Gastroesophageal sphincter (tissue), 4 donors: ENCODE results near the gene RPUSD2. TPM values are rescaled to one million over a fixed set of nuclear protein-coding genes. Genes with fewer than 3 reads are reported as not detected.

ENCODE experiments used
- ATAC-seq: fragments of 150-250 bp; one replicate; pipeline ENCODE4 v1.9.1; 2016; ENCODE audit warnings: mild to moderate bottlenecking, moderate library complexity
- H3K27ac ChIP-seq, 4 donors: fragments of 200-600 bp; sonication (generic) in 3 of 4; 1 replicate in 3 of 4; 2 replicates in 1 of 4; pipeline ENCODE4 v1.5.1; 2016 to 2019
- H3K27me3 ChIP-seq: fragments of 200-600 bp; sonication (generic); one replicate; pipeline ENCODE4 v1.5.1; 2019
- H3K36me3 ChIP-seq, 2 donors: fragments of 200-600 bp; sonication (generic); one replicate each; pipeline ENCODE4 v1.5.1; 2019; ENCODE audit warnings: control low read depth in 1 of 2
- H3K4me1 ChIP-seq, 3 donors: fragments of 200-600 bp; sonication (generic); 1 replicate in 2 of 3; 2 replicates in 1 of 3; pipeline ENCODE4 v1.5.1; 2016 to 2019; ENCODE audit warnings: control low read depth in 2 of 3
- H3K4me3 ChIP-seq, 2 donors: fragments of 200-600 bp; sonication (generic); one replicate each; pipeline ENCODE4 v1.5.1; 2019; ENCODE audit warnings: mild to moderate bottlenecking in 1 of 2, moderate library complexity in 1 of 2
- H3K9me3 ChIP-seq, 3 donors: fragments of 200-600 bp; sonication (generic); one replicate each; pipeline ENCODE4 v1.5.1; 2017 to 2019; ENCODE audit warnings: control low read depth in 2 of 3
- EP300 ChIP-seq: sonication (generic); formaldehyde crosslinking; IDR thresholded peaks from one replicate; pipeline ENCODE4 v1.6.1; 2017; ENCODE audit warnings: antibody characterized with exemption, mild to moderate bottlenecking
- POLR2A ChIP-seq, 2 donors: fragments of 450-650 bp; IDR thresholded peaks; one replicate each; pipeline ENCODE4 v1.6.1; 2017; ENCODE audit warnings: antibody characterized with exemption in 2 of 2, mild to moderate bottlenecking in 2 of 2, moderate library complexity in 1 of 2
- POLR2AphosphoS5 ChIP-seq: sonication (generic); formaldehyde crosslinking; IDR thresholded peaks from one replicate; pipeline ENCODE4 v1.6.1; 2017; ENCODE audit warnings: antibody characterized with exemption
- WGBS, 2 donors: methylation state at CpG; one replicate each; pipeline ENCODE4 v1.1.5; 2018; ENCODE audit warnings: low coverage in 1 of 2; 5-methylcytosine and 5-hydroxymethylcytosine counted together
- total RNA-seq, 4 donors: library from RNA; depleted of rRNA; stranded (reverse); fragments of >200 nt; gene quantifications; one replicate each; pipeline ENCODE4 v1.1.0, GENCODE V29; 2016
- TF ChIP-seq, protein P1 (sequence below), 4 experiments: fragments of 200-600 bp in 2 of 4; fragments of 450-650 bp in 2 of 4; sonication (generic) in 1 of 4; IDR thresholded peaks; one replicate each; pipeline ENCODE4 v1.5.1; 2017 to 2019; ENCODE audit warnings: antibody characterized with exemption in 4 of 4, mild to moderate bottlenecking in 2 of 4, moderate library complexity in 2 of 4

The RPUSD2 gene
- total RNA-seq, 4 donors from 2014 or later, result 7.2 to 11.6 (median 8.7) TPM

DNA sequence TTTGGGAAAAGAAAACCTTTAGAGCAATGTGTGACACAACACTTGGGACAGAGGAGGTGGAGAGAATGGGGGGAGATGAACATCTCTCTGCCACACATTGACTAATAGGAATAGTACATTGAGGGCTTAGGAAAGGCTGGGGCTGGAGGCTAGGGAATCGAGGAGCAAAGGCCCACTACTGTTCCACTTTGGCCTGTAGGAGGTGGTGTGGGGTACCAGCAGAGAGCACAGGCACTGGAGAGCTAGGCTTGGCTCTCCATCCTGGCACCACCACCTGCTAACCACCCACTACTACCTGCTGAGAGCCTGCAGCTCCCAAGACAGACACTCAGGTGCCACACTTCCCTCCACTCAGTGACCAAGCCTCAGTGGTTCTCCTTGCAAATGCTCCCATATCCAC, 23.6 kb upstream of the RPUSD2 start:
- Histone ChIP-seq H3K36me3 (peaks cover 0 to 41% of the 10 kb centered on the region in 2 donors), H3K4me3 (no peak overlapping the region), H3K4me1 (no peaks in the 10 kb centered on the region), H3K9me3 (no peaks in the 10 kb centered on the region), H3K27me3 (no peaks in the 10 kb centered on the region), H3K27ac (no peak overlapping the region)
- ATAC-seq, result no peak
- TF ChIP-seq POLR2AphosphoS5 (no peak), EP300 (no peak), POLR2A (IDR thresholded peaks at IDR 0.05) (no peak)
- TF ChIP-seq, protein P1, sequence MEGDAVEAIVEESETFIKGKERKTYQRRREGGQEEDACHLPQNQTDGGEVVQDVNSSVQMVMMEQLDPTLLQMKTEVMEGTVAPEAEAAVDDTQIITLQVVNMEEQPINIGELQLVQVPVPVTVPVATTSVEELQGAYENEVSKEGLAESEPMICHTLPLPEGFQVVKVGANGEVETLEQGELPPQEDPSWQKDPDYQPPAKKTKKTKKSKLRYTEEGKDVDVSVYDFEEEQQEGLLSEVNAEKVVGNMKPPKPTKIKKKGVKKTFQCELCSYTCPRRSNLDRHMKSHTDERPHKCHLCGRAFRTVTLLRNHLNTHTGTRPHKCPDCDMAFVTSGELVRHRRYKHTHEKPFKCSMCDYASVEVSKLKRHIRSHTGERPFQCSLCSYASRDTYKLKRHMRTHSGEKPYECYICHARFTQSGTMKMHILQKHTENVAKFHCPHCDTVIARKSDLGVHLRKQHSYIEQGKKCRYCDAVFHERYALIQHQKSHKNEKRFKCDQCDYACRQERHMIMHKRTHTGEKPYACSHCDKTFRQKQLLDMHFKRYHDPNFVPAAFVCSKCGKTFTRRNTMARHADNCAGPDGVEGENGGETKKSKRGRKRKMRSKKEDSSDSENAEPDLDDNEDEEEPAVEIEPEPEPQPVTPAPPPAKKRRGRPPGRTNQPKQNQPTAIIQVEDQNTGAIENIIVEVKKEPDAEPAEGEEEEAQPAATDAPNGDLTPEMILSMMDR (IDR thresholded peaks at IDR 0.05), result no peak
- 42 to 50% methylated on average over 1 of the region's 1 CpG for WGBS, 2 donors

DNA sequence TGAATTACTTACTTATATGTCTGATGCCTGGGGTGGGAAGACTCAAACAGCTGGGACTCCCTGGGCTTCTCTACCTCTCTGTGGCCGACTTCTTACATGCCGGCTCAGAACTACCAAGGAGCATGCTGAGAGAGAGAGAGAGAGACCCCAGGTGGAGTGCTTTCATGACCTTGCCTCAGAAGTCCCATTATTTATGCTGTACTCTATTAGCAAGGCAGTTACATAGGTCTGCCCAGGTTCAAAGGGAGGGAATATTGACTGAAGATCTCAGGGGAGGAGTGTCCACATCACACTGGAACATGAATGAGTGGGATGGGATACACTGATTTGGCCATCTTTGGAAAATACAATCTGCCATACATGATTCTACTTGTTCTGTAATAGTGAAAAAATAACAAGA, 20.5 kb upstream of the RPUSD2 start:
- Histone ChIP-seq H3K36me3 (peaks cover 0 to 65% of the 10 kb centered on the region in 2 donors), H3K27me3 (no peaks in the 10 kb centered on the region), H3K4me1 (no peaks in the 10 kb centered on the region), H3K4me3 (no peak overlapping the region), H3K9me3 (no peaks in the 10 kb centered on the region), H3K27ac (no peak overlapping the region)
- TF ChIP-seq POLR2A (IDR thresholded peaks at IDR 0.05) (no peak), POLR2AphosphoS5 (no peak)
- TF ChIP-seq, protein P1 (IDR thresholded peaks at IDR 0.05), result no peak
- no peak for ATAC-seq
- WGBS, 2 donors, result 100% methylated on average over 2 of the region's 2 CpGs; no CpG with 5 or more reads in 1 of the 2 donors

DNA sequence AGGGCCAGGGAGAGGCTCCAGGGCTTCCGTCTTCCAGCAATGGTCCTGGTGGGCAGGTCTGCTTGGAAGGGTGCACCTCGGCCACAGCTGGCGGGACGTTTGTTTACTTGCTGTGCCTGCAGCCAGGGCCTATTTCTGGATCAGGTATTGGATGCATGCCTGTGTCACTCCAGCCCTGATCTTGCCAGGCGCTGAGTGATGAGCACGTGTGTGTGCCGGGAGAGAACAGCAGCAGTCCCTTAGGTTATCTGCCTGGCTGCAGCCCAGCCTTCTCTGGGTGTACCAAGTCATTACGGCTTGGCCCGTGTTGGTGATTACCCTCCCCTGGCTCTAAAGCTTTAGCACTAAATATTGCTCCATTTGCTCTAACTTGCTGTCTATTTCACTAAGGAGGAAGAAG, 19.2 kb upstream of the RPUSD2 start:
- Histone ChIP-seq H3K4me3 (no peak overlapping the region), H3K9me3 (no peaks in the 10 kb centered on the region), H3K4me1 (no peaks in the 10 kb centered on the region), H3K27ac (no peak overlapping the region), H3K36me3 (peaks cover 0 to 76% of the 10 kb centered on the region in 2 donors), H3K27me3 (no peaks in the 10 kb centered on the region)
- no peak for TF ChIP-seq POLR2A (IDR thresholded peaks at IDR 0.05)
- TF ChIP-seq, protein P1 (IDR thresholded peaks at IDR 0.05), result no peak
- no peak for TF ChIP-seq POLR2AphosphoS5
- TF ChIP-seq EP300, result no peak
- WGBS, 2 donors, result 33% methylated on average over 5 of the region's 9 CpGs; no CpG with 5 or more reads in 1 of the 2 donors
- no peak for ATAC-seq

DNA sequence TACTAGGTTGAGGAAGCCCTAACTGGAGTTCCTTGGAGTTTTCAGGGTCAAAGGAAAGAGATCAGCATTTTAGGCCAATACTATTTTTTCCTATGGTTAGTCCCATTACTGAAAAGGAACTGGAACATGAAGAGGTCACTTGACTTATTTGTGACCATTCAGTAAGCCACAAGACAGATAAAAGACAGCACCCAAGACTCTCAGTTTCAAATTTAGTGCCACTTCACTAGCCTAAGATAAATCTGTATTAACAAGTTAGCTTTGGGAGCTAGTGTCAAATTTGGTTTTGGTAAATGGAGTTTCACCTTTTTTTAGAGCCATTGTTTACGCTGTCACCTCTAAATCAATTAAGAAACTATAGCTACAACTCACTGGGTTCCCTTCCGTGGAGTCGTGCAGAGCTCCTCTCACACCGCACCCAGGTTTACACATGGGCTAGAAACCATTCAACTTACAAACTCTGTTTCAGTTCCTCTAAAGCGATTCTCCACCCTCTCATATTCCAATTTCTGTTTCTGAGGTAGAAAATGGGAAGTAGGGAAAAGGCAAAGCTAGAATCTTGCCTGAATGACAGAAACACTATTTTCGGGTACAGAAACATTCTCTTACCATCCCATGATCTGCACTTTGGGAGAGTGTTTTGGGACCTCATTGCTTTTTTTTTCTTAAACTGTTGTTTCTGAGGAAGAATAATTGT, 18.6 kb upstream of the RPUSD2 start:
- Histone ChIP-seq H3K4me1 (no peaks in the 10 kb centered on the region), H3K27me3 (no peaks in the 10 kb centered on the region), H3K9me3 (no peaks in the 10 kb centered on the region), H3K27ac (no peak overlapping the region), H3K36me3 (peaks cover 0 to 81% of the 10 kb centered on the region in 2 donors), H3K4me3 (no peak overlapping the region)
- WGBS, 2 donors, result 91 to 95% methylated on average over 6 of the region's 6 CpGs
- TF ChIP-seq, protein P1 (IDR thresholded peaks at IDR 0.05), result no peak
- TF ChIP-seq POLR2A (IDR thresholded peaks at IDR 0.05) (no peak), POLR2AphosphoS5 (no peak), EP300 (no peak)
- no peak for ATAC-seq

DNA sequence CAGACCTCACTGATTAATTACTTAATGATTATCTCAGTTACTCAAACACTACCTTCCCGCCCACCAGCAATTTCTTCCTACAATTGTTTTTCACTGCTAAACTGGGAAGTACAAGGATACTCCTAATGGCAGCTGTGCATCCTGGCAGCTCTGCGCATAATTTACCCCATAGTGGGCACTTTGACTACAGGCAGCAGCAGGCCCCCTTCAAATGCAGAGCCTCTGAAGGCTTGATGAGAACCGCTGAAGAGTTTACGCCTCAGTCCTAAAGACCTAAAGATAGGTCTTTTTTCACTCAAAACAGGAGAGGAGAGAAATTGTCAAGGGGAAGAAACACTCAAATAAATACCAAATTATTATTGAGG, 15.0 kb upstream of the RPUSD2 start:
- Histone ChIP-seq H3K27ac (no peak overlapping the region), H3K36me3 (peaks cover 0 to 85% of the 10 kb centered on the region in 2 donors), H3K27me3 (no peaks in the 10 kb centered on the region), H3K9me3 (no peaks in the 10 kb centered on the region), H3K4me1 (no peaks in the 10 kb centered on the region), H3K4me3 (no peak overlapping the region)
- TF ChIP-seq, protein P1 (IDR thresholded peaks at IDR 0.05), result no peak
- TF ChIP-seq POLR2AphosphoS5 (no peak), EP300 (no peak), POLR2A (IDR thresholded peaks at IDR 0.05) (no peak)
- ATAC-seq, result no peak
- 67 to 88% methylated on average over 3 to 4 of the region's 4 CpGs for WGBS, 2 donors
